ENCODE results near the gene NAIF1. TPM values are rescaled to one million over a fixed set of nuclear protein-coding genes. Genes with fewer than 3 reads are reported as not detected.
A peak's percentile ranks its signal among the peaks of the same experiment; 100 is the strongest.

NAIF1 gene
- total RNA-seq, 2 experiments from 2014 or later, result 8.6 to 14.9 TPM

GRCh38 chr9:128108269-128109049 is 41.3 kb upstream of the NAIF1 start:
- H3K4me3 ChIP-seq (ENCODE audit: low read depth, low read length, poor library complexity, severe bottlenecking), result no peak overlapping the region

GRCh38 chr9:128107468-128108268 is 40.5 kb upstream of the NAIF1 start:
- no peaks in the 10 kb centered on the region for H3K79me2 ChIP-seq (ENCODE audit: insufficient read depth, low read depth, low read length)
- H3K27ac ChIP-seq (ENCODE audit: low read depth, low read length, poor library complexity, severe bottlenecking), result no peak overlapping the region
- ChIA-PET POLR2A (no interaction called here), CTCF (ENCODE audit: unreplicated experiment) (no interaction called here)
- no peak overlapping the region for H2AFZ ChIP-seq (ENCODE audit: low read length)
- intact Hi-C loops (cut with micrococcal nuclease; ENCODE audit: unreplicated experiment), result no loop called here
- H3K9me2 ChIP-seq (ENCODE audit: insufficient read depth, low read length), result no peaks in the 10 kb centered on the region
- no peak overlapping the region for H3K4me2 ChIP-seq (ENCODE audit: low read length)
- H3K4me3 ChIP-seq (ENCODE audit: low read depth, low read length, poor library complexity, severe bottlenecking), result no peak overlapping the region
- peaks cover 84% of the 10 kb centered on the region for H3K36me3 ChIP-seq (ENCODE audit: insufficient read depth, low read length)
- DNase-seq (ENCODE audit: low spot score), result no peak
- BruUV-seq (replicated peaks), result no TSS peak
- H3K9me3 ChIP-seq (ENCODE audit: low read length), result no peaks in the 10 kb centered on the region
- no peak for TF ChIP-seq EZH2phosphoT487 (IDR thresholded peaks at IDR 0.05; ENCODE audit: borderline replicate concordance, low read depth, low read length)
- TF ChIP-seq CTCF (conservative IDR thresholded peaks at IDR 0.05; ENCODE audit: low read length), result no peak
- H4K20me1 ChIP-seq (ENCODE audit: insufficient read depth, low read length), result no peaks in the 10 kb centered on the region
- peaks cover 6% of the 10 kb centered on the region for H3K4me1 ChIP-seq (ENCODE audit: insufficient read depth, low read length, poor library complexity, severe bottlenecking)

More at GRCh38 chr9:128108269-128109049, 41.3 kb upstream of the NAIF1 start:
- Histone ChIP-seq H4K20me1 (ENCODE audit: insufficient read depth, low read length) (no peaks in the 10 kb centered on the region), H3K27ac (ENCODE audit: low read depth, low read length, poor library complexity, severe bottlenecking) (no peak overlapping the region), H3K79me2 (ENCODE audit: insufficient read depth, low read depth, low read length) (no peaks in the 10 kb centered on the region), H3K9me3 (ENCODE audit: low read length) (no peaks in the 10 kb centered on the region), H3K36me3 (ENCODE audit: insufficient read depth, low read length) (peaks cover 85% of the 10 kb centered on the region), H3K4me2 (ENCODE audit: low read length) (no peak overlapping the region), H3K9me2 (ENCODE audit: insufficient read depth, low read length) (no peaks in the 10 kb centered on the region), H3K4me1 (ENCODE audit: insufficient read depth, low read length, poor library complexity, severe bottlenecking) (peaks cover 1% of the 10 kb centered on the region), H2AFZ (ENCODE audit: low read length) (no peak overlapping the region)
- TSS peak; percentile 59 for BruUV-seq (replicated peaks)
- TF ChIP-seq CTCF (conservative IDR thresholded peaks at IDR 0.05; ENCODE audit: low read length), result no peak
- TF ChIP-seq EZH2phosphoT487 (IDR thresholded peaks at IDR 0.05; ENCODE audit: borderline replicate concordance, low read depth, low read length), result no peak
- ChIA-PET POLR2A (no interaction called here), CTCF (ENCODE audit: unreplicated experiment) (no interaction called here)
- intact Hi-C loops (cut with micrococcal nuclease; ENCODE audit: unreplicated experiment), result no loop called here
- no peak for DNase-seq (ENCODE audit: low spot score)
